Chondrocyte (in vitro differentiated cells): Measurements from ENCODE around the gene ADAMTS7. TPM values are rescaled to one million over a fixed set of nuclear protein-coding genes. Genes with fewer than 3 reads are reported as not detected.
"Not testable (repeated sequence)": the region's sequence is repeated elsewhere in the genome, so short reads cannot be mapped to it uniquely, and the experiment has no call there.

Experiments used
- DNase-seq: peaks from one replicate; pipeline ENCODE4 v3.0.0; 2021; ENCODE audit warnings: mixed read lengths, low spot score
- H3K27ac Mint-ChIP-seq: one replicate; pipeline ENCODE4 v1.8.0; 2021; ENCODE audit warnings: mild to moderate bottlenecking, moderate library complexity, mixed read lengths; ENCODE audit not compliant: unreplicated experiment
- H3K27me3 Mint-ChIP-seq: 2 replicates; pipeline ENCODE4 v1.8.0; 2021; ENCODE audit warnings: low read depth, mixed read lengths
- H3K36me3 Mint-ChIP-seq: 2 replicates; pipeline ENCODE4 v1.8.0; 2021; ENCODE audit warnings: low read depth, mixed read lengths
- H3K4me1 Mint-ChIP-seq: 2 replicates; pipeline ENCODE4 v1.8.0; 2021; ENCODE audit warnings: low read depth, mild to moderate bottlenecking, mixed read lengths
- H3K4me3 Mint-ChIP-seq: one replicate; pipeline ENCODE4 v1.8.0; 2021; ENCODE audit warnings: mild to moderate bottlenecking, moderate library complexity, mixed read lengths; ENCODE audit not compliant: unreplicated experiment
- H3K9me3 Mint-ChIP-seq: 2 replicates; pipeline ENCODE4 v1.8.0; 2021; ENCODE audit warnings: low read depth, mixed read lengths
- CTCF ChIP-seq: fragments of 200-600 bp; sonication (generic); IDR thresholded peaks from 2 replicates; pipeline ENCODE4 v1.5.0; 2021; ENCODE audit warnings: antibody characterized with exemption, mild to moderate bottlenecking, moderate library complexity
- total RNA-seq: library from RNA; stranded (reverse); gene quantifications from 3 replicates; pipeline ENCODE4 v1.2.1, GENCODE V29; 2021

The ADAMTS7 gene
- total RNA-seq, 1 donor from 2014 or later, result 111 TPM

GRCh38 chr15:78734451-78735064 is 76.7 kb downstream of the ADAMTS7 start:
- peaks cover 2% of the 10 kb centered on the region for H3K36me3 Mint-ChIP-seq
- H3K4me3 Mint-ChIP-seq, result no peak overlapping the region
- TF ChIP-seq CTCF, result no peak
- H3K4me1 Mint-ChIP-seq, result peaks cover 3% of the 10 kb centered on the region
- H3K27me3 Mint-ChIP-seq, result peaks cover 12% of the 10 kb centered on the region
- no peak for DNase-seq
- H3K27ac Mint-ChIP-seq, result no peak overlapping the region
- no peaks in the 10 kb centered on the region for H3K9me3 Mint-ChIP-seq

DNA sequence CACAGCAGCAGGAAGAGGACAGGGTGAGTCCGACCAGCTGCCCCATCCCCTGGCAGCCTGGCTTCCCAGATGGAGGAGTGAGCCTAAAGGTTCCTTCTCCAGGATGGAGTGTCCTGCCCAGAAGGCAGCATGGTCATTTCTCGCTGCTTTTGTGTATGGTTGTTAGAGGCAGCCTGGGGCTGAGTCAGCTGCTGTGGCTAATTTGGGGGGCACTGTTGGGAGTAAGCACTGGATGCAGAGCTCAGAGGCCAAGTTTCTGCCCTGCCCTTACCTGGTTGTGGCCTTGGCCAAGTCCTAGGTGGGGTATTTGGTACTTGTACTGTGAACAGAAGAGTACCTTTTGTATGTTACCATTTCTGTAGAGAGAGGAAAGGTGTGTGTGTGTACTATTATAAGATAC is 78.6 kb downstream of the ADAMTS7 start:
- H3K36me3 Mint-ChIP-seq, result peaks cover 2% of the 10 kb centered on the region
- H3K27me3 Mint-ChIP-seq, result peaks cover 12% of the 10 kb centered on the region
- H3K9me3 Mint-ChIP-seq, result no peaks in the 10 kb centered on the region
- no peak overlapping the region for H3K4me3 Mint-ChIP-seq
- no peak for DNase-seq
- no peak for TF ChIP-seq CTCF
- peaks cover 16% of the 10 kb centered on the region for H3K4me1 Mint-ChIP-seq
- H3K27ac Mint-ChIP-seq, result no peak overlapping the region

DNA sequence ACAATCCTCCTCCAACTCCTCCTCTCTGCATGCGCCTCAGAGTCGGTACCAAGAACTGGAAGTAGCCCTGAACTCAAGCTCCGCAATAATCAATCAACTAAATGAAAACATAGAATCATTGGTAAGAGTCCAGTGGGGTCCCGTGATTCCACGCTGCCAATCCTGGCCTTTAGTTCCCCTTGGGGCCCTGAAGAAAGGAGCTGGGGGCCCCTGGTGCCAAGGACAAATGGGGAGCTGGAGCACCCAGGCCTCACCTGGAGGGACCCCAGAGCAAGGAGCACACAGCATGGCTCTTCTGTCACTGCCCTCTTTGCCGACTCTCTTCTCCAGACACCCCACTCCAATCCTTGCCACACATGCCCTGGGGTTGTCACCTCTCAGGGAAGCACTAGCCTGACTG is 80.3 kb downstream of the ADAMTS7 start:
- no peak for DNase-seq
- Mint-ChIP-seq H3K4me1 (peaks cover 19% of the 10 kb centered on the region), H3K9me3 (no peaks in the 10 kb centered on the region), H3K27ac (no peak overlapping the region), H3K4me3 (no peak overlapping the region), H3K27me3 (peaks cover 12% of the 10 kb centered on the region), H3K36me3 (peaks cover 2% of the 10 kb centered on the region)
- TF ChIP-seq CTCF, result no peak

DNA sequence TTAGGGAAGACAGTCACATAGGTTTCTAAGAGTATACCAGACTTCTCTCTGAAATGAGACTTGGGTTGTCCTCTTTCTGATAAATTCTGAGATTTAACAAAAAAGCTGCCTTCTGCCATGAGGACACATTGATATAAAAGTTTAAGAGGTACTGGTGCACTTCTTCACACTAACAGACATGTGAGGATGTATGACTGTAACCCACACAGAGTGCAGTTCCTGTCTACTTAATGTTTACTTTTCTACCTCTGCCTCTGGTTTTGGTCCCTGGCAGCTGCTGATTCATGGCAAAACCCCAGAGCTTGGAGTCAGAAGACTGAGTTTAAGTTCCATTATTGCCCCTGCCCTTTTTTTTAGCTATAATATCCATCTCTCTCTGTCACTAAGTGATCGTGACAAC is 82.8 kb downstream of the ADAMTS7 start:
- peaks cover 19% of the 10 kb centered on the region for H3K4me1 Mint-ChIP-seq
- H3K4me3 Mint-ChIP-seq, H3K36me3 Mint-ChIP-seq, H3K9me3 Mint-ChIP-seq, DNase-seq, H3K27me3 Mint-ChIP-seq: not testable (repeated sequence)
- peak overlapping the region; percentile 47 for H3K27ac Mint-ChIP-seq

DNA sequence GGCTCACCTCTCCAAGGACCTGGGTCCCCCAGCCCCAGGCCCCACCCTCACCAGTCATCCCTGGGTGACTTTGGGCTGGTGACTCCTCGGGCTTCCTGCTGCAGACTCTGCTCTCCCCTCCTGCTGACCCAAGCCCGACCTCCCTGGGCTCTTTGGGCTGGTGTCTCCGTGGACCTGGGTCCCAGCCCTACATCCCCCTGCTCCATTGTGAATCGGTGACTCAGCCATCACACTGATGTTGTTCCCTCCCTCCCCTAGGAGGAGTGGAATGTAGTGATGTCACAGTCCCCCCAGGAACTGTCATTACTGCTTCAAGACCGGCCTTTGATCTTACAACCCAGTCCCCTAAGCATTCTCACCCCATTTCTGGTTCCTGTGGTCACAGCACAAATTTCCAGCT is 83.7 kb downstream of the ADAMTS7 start:
- TF ChIP-seq CTCF, result no peak
- H3K36me3 Mint-ChIP-seq, result no peaks in the 10 kb centered on the region
- H3K4me1 Mint-ChIP-seq, result peaks cover 19% of the 10 kb centered on the region
- H3K27me3 Mint-ChIP-seq, result no peaks in the 10 kb centered on the region
- no peak for DNase-seq
- H3K9me3 Mint-ChIP-seq, result no peaks in the 10 kb centered on the region
- peak overlapping the region; percentile 84 for H3K27ac Mint-ChIP-seq
- no peak overlapping the region for H3K4me3 Mint-ChIP-seq

- H3K4me1 Mint-ChIP-seq, result peaks cover 19% of the 10 kb centered on the region
- peak overlapping the region; percentile 84 for H3K27ac Mint-ChIP-seq
- no peak for DNase-seq
- no peak overlapping the region for H3K4me3 Mint-ChIP-seq
- H3K27me3 Mint-ChIP-seq, result peaks cover 3% of the 10 kb centered on the region
- no peak for TF ChIP-seq CTCF
- no peaks in the 10 kb centered on the region for H3K9me3 Mint-ChIP-seq
- H3K36me3 Mint-ChIP-seq, result no peaks in the 10 kb centered on the region
Measured at GRCh38 chr15:78726870-78727551, 84.3 kb downstream of the ADAMTS7 start.

DNA sequence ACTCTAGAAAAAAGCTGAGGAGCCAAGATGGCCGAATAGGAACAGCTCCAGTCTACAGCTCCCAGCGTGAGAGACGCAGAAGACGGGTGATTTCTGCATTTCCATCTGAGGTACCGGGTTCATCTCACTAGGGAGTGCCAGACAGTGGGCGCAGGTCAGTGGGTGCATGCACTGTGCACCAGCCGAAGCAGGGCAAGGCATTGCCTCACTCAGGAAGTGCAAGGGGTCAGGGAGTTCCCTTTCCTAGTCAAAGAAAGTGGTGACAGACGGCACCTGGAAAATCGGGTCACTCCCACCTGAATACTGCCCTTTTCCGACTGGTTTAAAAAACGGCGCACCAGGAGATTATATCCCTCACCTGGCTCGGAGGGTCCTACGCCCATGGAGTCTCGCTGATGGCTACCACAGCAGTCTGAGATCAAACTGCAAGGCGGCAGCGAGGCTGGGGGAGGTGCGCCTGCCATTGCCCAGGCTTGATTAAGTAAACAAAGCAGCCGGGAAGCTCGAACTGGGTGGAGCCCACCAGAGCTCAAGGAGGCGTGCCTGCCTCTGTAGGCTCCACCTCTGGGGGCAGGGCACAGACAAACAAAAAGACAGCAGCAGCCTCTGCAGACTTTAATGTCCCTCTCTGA is 91.3 kb downstream of the ADAMTS7 start:
- H3K4me1 Mint-ChIP-seq, result peaks cover 17% of the 10 kb centered on the region
- not testable (repeated sequence) for H3K4me3 Mint-ChIP-seq, H3K27ac Mint-ChIP-seq, H3K9me3 Mint-ChIP-seq, H3K27me3 Mint-ChIP-seq, DNase-seq, H3K36me3 Mint-ChIP-seq
